Small intestine (tissue), 7 donors: ENCODE data around the gene HMHB1. TPM values are rescaled to one million over a fixed set of nuclear protein-coding genes. Genes with fewer than 3 reads are reported as not detected.

Source experiments
- DNase-seq, 2 donors: peaks; one replicate each; pipeline versions ENCODE4 v3.0.0 to v3.0.0-alpha.2; 2013
- FAIRE-seq: peaks from 2 replicates; lab custom pipeline; 2012; peaks lifted over from hg19 to GRCh38; lab: Jason Lieb, UNC
- H3K27ac ChIP-seq, 3 donors: one replicate each; pipeline ENCODE4 v1.5.1; 2013; ENCODE audit warnings: low read length in 2 of 3, mild to moderate bottlenecking in 2 of 3, control low read depth in 1 of 3, inconsistent platforms in 1 of 3, low read depth in 1 of 3, moderate library complexity in 1 of 3
- H3K27me3 ChIP-seq, 3 donors: one replicate each; pipeline ENCODE4 v1.6.1; 2013; ENCODE audit warnings: low read length in 3 of 3, inconsistent platforms in 1 of 3; ENCODE audit not compliant: control insufficient read depth in 3 of 3, insufficient read depth in 3 of 3
- H3K36me3 ChIP-seq, 3 donors: one replicate each; pipeline ENCODE4 v1.6.1; 2013; ENCODE audit warnings: low read length in 3 of 3, inconsistent platforms in 1 of 3, low read depth in 1 of 3, mild to moderate bottlenecking in 1 of 3, moderate library complexity in 1 of 3; ENCODE audit not compliant: control insufficient read depth in 3 of 3, insufficient read depth in 2 of 3
- H3K4me1 ChIP-seq, 3 donors: one replicate each; pipeline ENCODE4 v1.6.1; 2013; ENCODE audit warnings: low read length in 2 of 3, inconsistent platforms in 1 of 3, low read depth in 1 of 3, mild to moderate bottlenecking in 1 of 3, moderate library complexity in 1 of 3; ENCODE audit not compliant: control insufficient read depth in 3 of 3, insufficient read depth in 2 of 3
- H3K4me3 ChIP-seq, 3 donors: one replicate each; pipeline ENCODE4 v1.5.1; 2013; ENCODE audit warnings: low read length in 3 of 3, control low read depth in 1 of 3, inconsistent platforms in 1 of 3, low read depth in 1 of 3, mild to moderate bottlenecking in 1 of 3, moderate library complexity in 1 of 3
- H3K9me3 ChIP-seq, 2 donors: one replicate each; pipeline ENCODE4 v1.6.1; 2013; ENCODE audit warnings: low read depth in 1 of 2, low read length in 1 of 2; ENCODE audit not compliant: control insufficient read depth in 2 of 2, insufficient read depth in 1 of 2
- WGBS, 3 donors: extraction: QIAGEN DNeasy Blood & Tissue Kit; methylation state at CpG; one replicate each; pipeline ENCODE4 v1.1.7; 2013; 5-methylcytosine and 5-hydroxymethylcytosine counted together
- polyA plus RNA-seq, 4 donors: library from polyadenylated mRNA; stranded (reverse) in 3 of 4; unstranded in 1 of 4; fragments of 200-250 nt in 3 of 4; fragments of 120-200 nt in 1 of 4; gene quantifications; one replicate each; pipeline versions ENCODE4 v1.2.1 to v1.2.3, GENCODE V29; 2013
- donor health status: healthy with polysubstance abuse.
- donor health status: control.
- donor health status: control.
- donor health status: Bipolar disorder and iron deficiency.
- donor health status: healthy.

Gene HMHB1
- polyA plus RNA-seq, 4 donors, result not detected

GRCh38 chr5:143775258-143775657, 36.7 kb upstream of the HMHB1 start:
- no peaks in the 10 kb centered on the region for H3K4me1 ChIP-seq
- 66 to 79% (median 73%) methylated on average over 2 of the region's 2 CpGs for WGBS, 3 donors
- FAIRE-seq, result no peak

GRCh38 chr5:143776951-143777350, 35.0 kb upstream of the HMHB1 start:
- Histone ChIP-seq H3K4me1 (no peaks in the 10 kb centered on the region), H3K27me3 (no peaks in the 10 kb centered on the region), H3K4me3 (no peak overlapping the region), H3K36me3 (no peaks in the 10 kb centered on the region), H3K9me3 (peaks cover 0 to 3% of the 10 kb centered on the region in 2 donors), H3K27ac (no peak overlapping the region)
- 82 to 90% (median 83%) methylated on average over 4 of the region's 4 CpGs for WGBS, 3 donors
- DNase-seq (no peak), FAIRE-seq (no peak)

More at GRCh38 chr5:143775258-143775657, 36.7 kb upstream of the HMHB1 start:
- H3K9me3 ChIP-seq, result peaks cover 0 to 3% of the 10 kb centered on the region in 2 donors
- no peak for DNase-seq
- H3K27ac ChIP-seq, result no peak overlapping the region
- H3K27me3 ChIP-seq, result peaks cover 0 to 3% (median 0%) of the 10 kb centered on the region in 3 donors
- H3K36me3 ChIP-seq, result no peaks in the 10 kb centered on the region
- no peak overlapping the region for H3K4me3 ChIP-seq

DNA sequence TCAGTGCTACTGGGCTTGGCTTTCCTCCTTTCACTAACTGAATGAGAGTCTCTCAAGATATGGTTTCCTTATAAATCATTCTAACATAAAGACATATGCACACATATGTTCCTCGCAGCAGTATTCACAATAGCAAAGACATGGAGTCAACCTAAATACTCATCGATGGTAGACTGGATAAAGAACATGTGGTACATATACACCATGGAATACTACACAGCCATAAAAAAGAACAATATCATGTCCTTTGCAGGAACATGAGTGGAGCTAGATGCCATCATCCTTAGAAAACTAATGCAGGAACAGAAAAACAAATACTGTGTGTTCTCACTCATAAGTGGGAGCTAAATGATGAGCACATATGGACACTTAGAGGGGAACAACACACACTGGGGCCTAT, 32.5 kb upstream of the HMHB1 start:
- peaks cover 0 to 3% of the 10 kb centered on the region in 2 donors for H3K9me3 ChIP-seq
- DNase-seq (no peak), FAIRE-seq (no peak)
- H3K36me3 ChIP-seq, result no peaks in the 10 kb centered on the region
- H3K4me3 ChIP-seq, result no peak overlapping the region
- WGBS, 3 donors, result 92 to 99% (median 94%) methylated on average over 2 of the region's 2 CpGs
- no peak overlapping the region for H3K27ac ChIP-seq
- no peaks in the 10 kb centered on the region for H3K4me1 ChIP-seq
- no peaks in the 10 kb centered on the region for H3K27me3 ChIP-seq

DNA sequence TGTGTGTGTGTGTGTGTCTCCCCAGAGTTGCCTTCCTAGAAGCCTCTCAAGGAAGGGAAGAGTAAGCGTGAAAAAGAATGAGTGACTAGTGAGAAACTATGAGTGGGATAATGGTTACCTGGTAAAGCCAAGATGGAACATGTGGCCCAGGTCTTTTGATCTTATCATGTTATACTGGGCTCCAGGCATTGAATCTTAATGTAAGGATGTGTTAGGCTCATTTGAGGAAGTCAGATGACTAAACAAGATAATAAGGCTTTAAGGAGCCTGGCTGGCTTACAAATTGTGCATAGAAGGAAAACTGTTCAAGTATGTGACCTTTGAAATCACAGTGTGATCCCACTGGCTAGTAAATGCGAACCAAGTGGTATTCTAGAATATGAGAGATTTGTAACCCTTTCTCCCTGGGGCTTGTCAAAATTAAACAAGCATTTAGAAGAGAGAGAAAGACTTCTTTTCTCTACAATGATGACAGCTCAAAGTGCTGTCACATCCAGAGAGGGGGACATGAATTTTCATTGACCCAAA, 29.9 kb upstream of the HMHB1 start:
- WGBS, 3 donors, result 45 to 56% (median 53%) methylated on average over 2 of the region's 2 CpGs
- Histone ChIP-seq H3K9me3 (peaks cover 0 to 3% of the 10 kb centered on the region in 2 donors), H3K36me3 (no peaks in the 10 kb centered on the region), H3K4me1 (no peaks in the 10 kb centered on the region), H3K27ac (no peak overlapping the region), H3K4me3 (no peak overlapping the region), H3K27me3 (no peaks in the 10 kb centered on the region)
- DNase-seq, result no peak
- no peak for FAIRE-seq

- WGBS, 3 donors, result 72 to 82% (median 74%) methylated on average over 3 of the region's 3 CpGs
- Histone ChIP-seq H3K27me3 (no peaks in the 10 kb centered on the region), H3K9me3 (peaks cover 0 to 3% of the 10 kb centered on the region in 2 donors), H3K4me1 (no peaks in the 10 kb centered on the region), H3K27ac (no peak overlapping the region), H3K36me3 (no peaks in the 10 kb centered on the region), H3K4me3 (no peak overlapping the region)
- FAIRE-seq (no peak), DNase-seq (no peak)
Observed at GRCh38 chr5:143782588-143783386, 29.2 kb upstream of the HMHB1 start.

DNA sequence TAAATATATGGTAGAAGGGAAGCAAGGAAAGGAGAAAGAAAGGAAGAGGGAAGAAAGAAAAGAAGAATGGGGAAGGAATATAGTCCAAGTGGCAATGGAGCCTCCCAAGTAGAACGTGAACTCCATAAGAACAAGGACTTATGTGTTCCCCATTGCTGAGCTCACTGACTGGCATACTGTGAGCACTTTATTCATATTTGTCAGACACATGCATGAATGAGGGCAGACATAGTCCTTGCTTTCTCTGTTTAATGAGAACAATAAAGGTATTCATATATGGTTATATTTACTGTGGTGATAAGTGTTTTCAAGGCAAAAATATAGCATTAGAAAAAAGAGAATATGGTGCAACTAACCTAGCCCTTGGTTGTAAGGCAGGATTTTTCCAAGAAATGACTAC, 23.6 kb upstream of the HMHB1 start:
- FAIRE-seq (no peak), DNase-seq (no peak)
- no peaks in the 10 kb centered on the region for H3K4me1 ChIP-seq
- H3K36me3 ChIP-seq, result no peaks in the 10 kb centered on the region
- H3K4me3 ChIP-seq, result no peak overlapping the region
- 84 to 95% (median 95%) methylated on average over 1 of the region's 1 CpG for WGBS, 3 donors
- no peaks in the 10 kb centered on the region for H3K27me3 ChIP-seq
- H3K9me3 ChIP-seq, result no peaks in the 10 kb centered on the region
- no peak overlapping the region for H3K27ac ChIP-seq

DNA sequence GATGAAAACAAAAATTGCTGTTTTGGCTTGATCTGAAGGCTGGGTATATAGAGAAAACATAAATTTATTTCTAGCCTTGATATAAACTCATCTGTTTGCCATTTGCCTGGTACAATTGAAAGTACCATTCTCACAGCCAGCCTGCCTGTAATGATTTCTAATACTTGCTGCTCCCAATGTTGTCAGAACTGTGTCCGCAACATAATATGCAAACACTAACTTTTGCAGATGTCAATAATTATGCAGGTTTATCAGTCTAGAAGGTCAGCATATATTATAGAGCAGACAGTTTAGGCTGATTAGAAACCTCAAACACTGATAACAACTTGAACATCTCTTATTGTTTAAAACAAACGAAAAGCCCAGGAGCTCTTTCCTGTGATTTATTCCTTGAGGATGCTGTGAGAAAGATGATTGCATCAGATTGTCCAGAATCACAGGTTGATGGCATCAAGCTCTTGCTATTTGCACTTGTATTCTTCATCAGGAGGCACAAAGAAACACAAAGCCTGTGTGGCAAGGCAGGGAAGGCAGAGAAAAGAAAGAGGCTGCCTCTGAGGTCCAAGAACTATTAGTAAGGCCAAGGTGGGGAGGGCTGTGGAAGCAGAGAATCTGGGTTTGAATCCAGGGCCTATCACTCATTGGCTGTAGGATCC, 21.4 kb upstream of the HMHB1 start:
- Histone ChIP-seq H3K27ac (no peak overlapping the region), H3K4me3 (no peak overlapping the region), H3K36me3 (no peaks in the 10 kb centered on the region), H3K4me1 (no peaks in the 10 kb centered on the region), H3K9me3 (no peaks in the 10 kb centered on the region), H3K27me3 (no peaks in the 10 kb centered on the region)
- FAIRE-seq (no peak), DNase-seq (no peak)
- 85 to 90% (median 87%) methylated on average over 2 of the region's 2 CpGs for WGBS, 3 donors

GRCh38 chr5:143791848-143792731, 19.9 kb upstream of the HMHB1 start:
- WGBS, 3 donors, result 66 to 80% (median 78%) methylated on average over 10 of the region's 10 CpGs

More at GRCh38 chr5:143791848-143792731, 19.9 kb upstream of the HMHB1 start:
- FAIRE-seq (no peak), DNase-seq (no peak)
- Histone ChIP-seq H3K4me3 (no peak overlapping the region), H3K36me3 (no peaks in the 10 kb centered on the region), H3K27ac (no peak overlapping the region), H3K9me3 (no peaks in the 10 kb centered on the region), H3K4me1 (no peaks in the 10 kb centered on the region), H3K27me3 (no peaks in the 10 kb centered on the region)
